ENCODE data around the gene ULBP2. TPM values are rescaled to one million over a fixed set of nuclear protein-coding genes. Genes with fewer than 3 reads are reported as not detected.
"Not testable (repeated sequence)": the region's sequence is repeated elsewhere in the genome, so short reads cannot be mapped to it uniquely, and the experiment has no call there.

Gene ULBP2
- total RNA-seq, 1 experiment from 2014 or later = 1.9 TPM

- DNase-seq (ENCODE audit: low spot score) = no peak
- in situ Hi-C loops (cut with HindIII; ENCODE audit: low sequenced_read_pairs) = no loop called here
These were observed 21.3 kb downstream of the ULBP2 start for GRCh38 chr6:149963212-149963461.

- in situ Hi-C loops (cut with HindIII; ENCODE audit: low sequenced_read_pairs) = no loop called here
- peak; percentile 85 for DNase-seq (ENCODE audit: low spot score)
These were observed 21.9 kb downstream of the ULBP2 start, which contains the start of gene ULBP1 for GRCh38 chr6:149963462-149964307. TSS of gene ULBP1 (plus strand) at chr6:149963943. CDS start at chr6:149964050, 107 bp downstream.

- in situ Hi-C loops (cut with HindIII; ENCODE audit: low sequenced_read_pairs) = no loop called here
- peak; percentile 20 for DNase-seq (ENCODE audit: low spot score)
These were observed 22.7 kb downstream of the ULBP2 start for GRCh38 chr6:149964308-149965193.

- peak; percentile 4 for DNase-seq (ENCODE audit: low spot score)
- in situ Hi-C loops (cut with HindIII; ENCODE audit: low sequenced_read_pairs) = no loop called here
These were observed 23.6 kb downstream of the ULBP2 start for GRCh38 chr6:149965194-149966020.

- not testable (repeated sequence) for DNase-seq (ENCODE audit: low spot score)
These were observed 24.5 kb downstream of the ULBP2 start for GRCh38 chr6:149966319-149966718.

GRCh38 chr6:149967591-149967990 lies 25.8 kb downstream of the ULBP2 start:
- in situ Hi-C loops (cut with HindIII; ENCODE audit: low sequenced_read_pairs) = no loop called here
- DNase-seq (ENCODE audit: low spot score) = no peak

More at GRCh38 chr6:149966319-149966718, 24.5 kb downstream of the ULBP2 start:
- in situ Hi-C loops (cut with HindIII; ENCODE audit: low sequenced_read_pairs) = not testable (repeated sequence)

- DNase-seq (ENCODE audit: low spot score); in situ Hi-C loops (cut with HindIII; ENCODE audit: low sequenced_read_pairs): not testable (repeated sequence)
These were observed 26.2 kb downstream of the ULBP2 start for GRCh38 chr6:149967999-149968398.

GRCh38 chr6:149968909-149969308 lies 27.1 kb downstream of the ULBP2 start:
- in situ Hi-C loops (cut with HindIII; ENCODE audit: low sequenced_read_pairs); DNase-seq (ENCODE audit: low spot score): not testable (repeated sequence)

GRCh38 chr6:149969635-149970034 lies 27.8 kb downstream of the ULBP2 start:
- in situ Hi-C loops (cut with HindIII; ENCODE audit: low sequenced_read_pairs) = no loop called here
- DNase-seq (ENCODE audit: low spot score) = no peak

- DNase-seq (ENCODE audit: low spot score); in situ Hi-C loops (cut with HindIII; ENCODE audit: low sequenced_read_pairs): not testable (repeated sequence)
These were observed 32.6 kb downstream of the ULBP2 start for GRCh38 chr6:149974394-149974793.

GRCh38 chr6:149974825-149975224 lies 33.0 kb downstream of the ULBP2 start:
- in situ Hi-C loops (cut with HindIII; ENCODE audit: low sequenced_read_pairs) = no loop called here
- no peak for DNase-seq (ENCODE audit: low spot score)

- in situ Hi-C loops (cut with HindIII; ENCODE audit: low sequenced_read_pairs) = no loop called here
- no peak for DNase-seq (ENCODE audit: low spot score)
These were observed 33.6 kb downstream of the ULBP2 start for GRCh38 chr6:149975400-149975799.

GRCh38 chr6:149977221-149977620 lies 35.4 kb downstream of the ULBP2 start:
- DNase-seq (ENCODE audit: low spot score) = no peak
- in situ Hi-C loops (cut with HindIII; ENCODE audit: low sequenced_read_pairs) = no loop called here

- in situ Hi-C loops (cut with HindIII; ENCODE audit: low sequenced_read_pairs) = no loop called here
These were observed 36.8 kb downstream of the ULBP2 start for GRCh38 chr6:149978610-149979009.

GRCh38 chr6:149979293-149979692 lies 37.5 kb downstream of the ULBP2 start:
- in situ Hi-C loops (cut with HindIII; ENCODE audit: low sequenced_read_pairs) = no loop called here
- no peak for DNase-seq (ENCODE audit: low spot score)

More at GRCh38 chr6:149978610-149979009, 36.8 kb downstream of the ULBP2 start:
- DNase-seq (ENCODE audit: low spot score) = no peak

GRCh38 chr6:149983145-149983544 lies 41.3 kb downstream of the ULBP2 start:
- in situ Hi-C loops (cut with HindIII; ENCODE audit: low sequenced_read_pairs) = no loop called here
- DNase-seq (ENCODE audit: low spot score) = no peak

GRCh38 chr6:149984773-149985172 lies 43.0 kb downstream of the ULBP2 start:
- DNase-seq (ENCODE audit: low spot score) = no peak
- in situ Hi-C loops (cut with HindIII; ENCODE audit: low sequenced_read_pairs) = no loop called here

- in situ Hi-C loops (cut with HindIII; ENCODE audit: low sequenced_read_pairs) = no loop called here
- DNase-seq (ENCODE audit: low spot score) = no peak
These were observed 43.7 kb downstream of the ULBP2 start for GRCh38 chr6:149985481-149985937.

GRCh38 chr6:149987602-149988107 lies 45.8 kb downstream of the ULBP2 start:
- no peak for DNase-seq (ENCODE audit: low spot score)
- in situ Hi-C loops (cut with HindIII; ENCODE audit: low sequenced_read_pairs) = no loop called here
